Uterus (tissue), 4 donors: ENCODE measurements around the gene CTTN. TPM values are rescaled to one million over a fixed set of nuclear protein-coding genes. Genes with fewer than 3 reads are reported as not detected.

ENCODE experiments used
- DNase-seq, 2 donors: peaks; one replicate each; pipeline ENCODE4 v3.0.0-alpha.2; 2019 to 2020
- H3K27ac ChIP-seq, 2 donors: fragments of 200-600 bp; sonication (generic); 1 replicate in 1 of 2; 2 replicates in 1 of 2; pipeline ENCODE4 v1.5.1; 2016 to 2018
- H3K27me3 ChIP-seq, 2 donors: fragments of 200-600 bp; sonication (generic); one replicate each; pipeline ENCODE4 v1.5.1; 2018 to 2019; ENCODE audit warnings: control low read depth in 1 of 2
- H3K36me3 ChIP-seq, 2 donors: fragments of 200-600 bp; sonication (generic); one replicate each; pipeline ENCODE4 v1.5.1; 2019; ENCODE audit warnings: control low read depth in 1 of 2
- H3K4me1 ChIP-seq, 2 donors: fragments of 200-600 bp; sonication (generic); one replicate each; pipeline ENCODE4 v1.5.1; 2018 to 2019; ENCODE audit warnings: control low read depth in 1 of 2
- H3K4me3 ChIP-seq, 2 donors: fragments of 200-600 bp; sonication (generic); 1 replicate in 1 of 2; 2 replicates in 1 of 2; pipeline ENCODE4 v1.5.1; 2018 to 2019; ENCODE audit warnings: mild to moderate bottlenecking in 1 of 2
- H3K9me3 ChIP-seq, 2 donors: fragments of 200-600 bp; sonication (generic); one replicate each; pipeline ENCODE4 v1.5.1; 2019; ENCODE audit warnings: control low read depth in 1 of 2
- POLR2A ChIP-seq, 2 donors: fragments of 450-650 bp; IDR thresholded peaks; one replicate each; pipeline ENCODE4 v1.6.1; 2016; ENCODE audit warnings: antibody characterized with exemption in 2 of 2, mild to moderate bottlenecking in 1 of 2, moderate library complexity in 1 of 2
- intact Hi-C: fragments of 100-400 bp; cut with DNase I; formaldehyde crosslinking; loops from one replicate; pipeline ENCODE4 v1.15.1; 2023; ENCODE audit warnings: low total_unique reads
- total RNA-seq, 4 donors: library from RNA; depleted of rRNA in 3 of 4; stranded (reverse); fragments of >200 nt in 3 of 4; gene quantifications; one replicate each; pipeline versions ENCODE4 v1.1.0 to v1.2.4, GENCODE V29; 2014 to 2023
- TF ChIP-seq, protein P1 (sequence below), 4 experiments: fragments of 200-600 bp in 2 of 4; fragments of 450-650 bp in 2 of 4; sonication (generic) in 2 of 4; IDR thresholded peaks; one replicate each; pipeline ENCODE4 v1.5.1; 2016 to 2019; ENCODE audit warnings: antibody characterized with exemption in 4 of 4, mild to moderate bottlenecking in 2 of 4, moderate library complexity in 1 of 4
- donor health status: DM: yes; HTN: yes; CAD: no.

CTTN gene
- total RNA-seq, 4 donors from 2014 or later, result 109 to 279 (median 199) TPM

DNA sequence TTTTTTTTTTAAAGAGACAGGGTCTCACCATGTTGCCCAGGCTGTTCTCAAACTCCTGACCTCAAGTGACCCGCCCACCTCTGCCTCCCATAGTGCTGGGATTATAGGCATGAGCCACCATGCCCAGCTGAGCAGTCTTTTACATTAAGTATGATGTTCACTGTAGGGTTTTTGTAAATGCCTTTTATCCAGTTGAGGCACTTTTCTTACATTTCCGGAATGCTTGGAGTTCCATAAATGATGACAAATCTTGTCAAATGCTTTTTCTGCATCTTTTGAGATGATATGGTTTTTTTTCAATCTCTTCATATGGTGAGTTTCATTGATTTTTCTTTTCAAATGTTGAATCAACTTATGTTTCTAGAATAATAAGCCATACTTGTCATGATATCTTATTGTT lies 29.4 kb upstream of the CTTN start:
- Histone ChIP-seq H3K36me3 (no peaks in the 10 kb centered on the region), H3K4me1 (no peaks in the 10 kb centered on the region), H3K9me3 (no peaks in the 10 kb centered on the region), H3K27me3 (no peaks in the 10 kb centered on the region), H3K27ac (no peak overlapping the region), H3K4me3 (no peak overlapping the region)
- intact Hi-C loops, result no loop called here
- no peak for DNase-seq
- no peak for TF ChIP-seq POLR2A (IDR thresholded peaks at IDR 0.05)
- TF ChIP-seq, protein P1, sequence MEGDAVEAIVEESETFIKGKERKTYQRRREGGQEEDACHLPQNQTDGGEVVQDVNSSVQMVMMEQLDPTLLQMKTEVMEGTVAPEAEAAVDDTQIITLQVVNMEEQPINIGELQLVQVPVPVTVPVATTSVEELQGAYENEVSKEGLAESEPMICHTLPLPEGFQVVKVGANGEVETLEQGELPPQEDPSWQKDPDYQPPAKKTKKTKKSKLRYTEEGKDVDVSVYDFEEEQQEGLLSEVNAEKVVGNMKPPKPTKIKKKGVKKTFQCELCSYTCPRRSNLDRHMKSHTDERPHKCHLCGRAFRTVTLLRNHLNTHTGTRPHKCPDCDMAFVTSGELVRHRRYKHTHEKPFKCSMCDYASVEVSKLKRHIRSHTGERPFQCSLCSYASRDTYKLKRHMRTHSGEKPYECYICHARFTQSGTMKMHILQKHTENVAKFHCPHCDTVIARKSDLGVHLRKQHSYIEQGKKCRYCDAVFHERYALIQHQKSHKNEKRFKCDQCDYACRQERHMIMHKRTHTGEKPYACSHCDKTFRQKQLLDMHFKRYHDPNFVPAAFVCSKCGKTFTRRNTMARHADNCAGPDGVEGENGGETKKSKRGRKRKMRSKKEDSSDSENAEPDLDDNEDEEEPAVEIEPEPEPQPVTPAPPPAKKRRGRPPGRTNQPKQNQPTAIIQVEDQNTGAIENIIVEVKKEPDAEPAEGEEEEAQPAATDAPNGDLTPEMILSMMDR (IDR thresholded peaks at IDR 0.05), result no peak

GRCh38 chr11:70371241-70371640 lies 27.1 kb upstream of the CTTN start:
- no peak for DNase-seq
- H3K9me3 ChIP-seq, result no peaks in the 10 kb centered on the region
- TF ChIP-seq, protein P1 (IDR thresholded peaks at IDR 0.05), result no peak
- intact Hi-C loops, result no loop called here
- no peaks in the 10 kb centered on the region for H3K27me3 ChIP-seq
- H3K27ac ChIP-seq, result no peak overlapping the region
- no peaks in the 10 kb centered on the region for H3K4me1 ChIP-seq
- no peak overlapping the region for H3K4me3 ChIP-seq
- H3K36me3 ChIP-seq, result no peaks in the 10 kb centered on the region

- Histone ChIP-seq H3K36me3 (no peaks in the 10 kb centered on the region), H3K4me1 (no peaks in the 10 kb centered on the region), H3K4me3 (no peak overlapping the region), H3K27me3 (no peaks in the 10 kb centered on the region), H3K9me3 (no peaks in the 10 kb centered on the region), H3K27ac (no peak overlapping the region)
- TF ChIP-seq, protein P1 (IDR thresholded peaks at IDR 0.05), result no peak
- no peak for TF ChIP-seq POLR2A (IDR thresholded peaks at IDR 0.05)
- intact Hi-C loops, result no loop called here
- DNase-seq, result no peak
These were observed 26.3 kb upstream of the CTTN start for GRCh38 chr11:70372076-70372475.

DNA sequence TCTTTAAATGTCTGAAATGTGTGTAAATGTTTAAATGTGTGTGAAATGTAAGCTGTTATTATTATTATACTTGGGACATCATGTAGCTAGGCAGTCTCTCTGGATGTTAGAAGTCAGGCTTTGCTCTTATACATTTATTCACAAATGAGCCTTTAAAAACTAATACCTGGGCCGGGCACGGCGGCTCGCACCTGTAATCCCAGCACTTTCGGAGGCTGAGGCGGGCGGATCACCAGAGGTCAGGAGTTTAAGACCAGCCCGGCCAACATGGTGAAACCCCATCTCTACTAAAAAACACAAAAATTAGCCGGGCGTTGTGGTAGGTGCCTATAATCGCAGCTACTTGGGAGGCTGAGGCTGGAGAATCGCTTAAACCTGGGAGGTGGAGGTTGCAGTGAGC lies 21.7 kb upstream of the CTTN start:
- Histone ChIP-seq H3K36me3 (no peaks in the 10 kb centered on the region), H3K9me3 (no peaks in the 10 kb centered on the region), H3K27ac (no peak overlapping the region), H3K4me3 (no peak overlapping the region), H3K27me3 (no peaks in the 10 kb centered on the region), H3K4me1 (no peaks in the 10 kb centered on the region)
- intact Hi-C loops, result no loop called here
- no peak for DNase-seq
- no peak for TF ChIP-seq POLR2A (IDR thresholded peaks at IDR 0.05)
- TF ChIP-seq, protein P1 (IDR thresholded peaks at IDR 0.05), result no peak

DNA sequence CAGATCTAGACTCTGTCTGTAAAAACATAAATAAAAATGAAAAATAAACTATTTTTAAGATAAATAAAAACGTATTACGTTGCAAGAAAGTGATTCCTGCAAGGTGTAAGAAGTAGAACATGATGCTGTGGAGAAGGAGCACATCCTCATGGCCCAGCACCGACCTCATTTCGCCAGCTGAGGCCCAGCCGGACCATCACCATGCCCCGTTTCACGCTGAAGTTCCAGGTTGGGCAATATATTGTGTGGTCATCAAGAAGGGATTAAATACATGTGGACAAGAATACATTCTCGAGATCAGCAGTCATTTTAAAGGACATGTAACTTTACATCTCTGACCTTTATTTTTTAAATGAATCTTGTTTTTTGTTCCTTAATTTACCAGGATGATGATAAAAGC lies 20.7 kb upstream of the CTTN start:
- no peak for DNase-seq
- Histone ChIP-seq H3K4me1 (peaks cover 0 to 5% of the 10 kb centered on the region in 2 donors), H3K27me3 (no peaks in the 10 kb centered on the region), H3K27ac (no peak overlapping the region), H3K36me3 (no peaks in the 10 kb centered on the region), H3K4me3 (no peak overlapping the region), H3K9me3 (no peaks in the 10 kb centered on the region)
- intact Hi-C loops, result no loop called here
- TF ChIP-seq, protein P1 (IDR thresholded peaks at IDR 0.05), result no peak
- no peak for TF ChIP-seq POLR2A (IDR thresholded peaks at IDR 0.05)
